ENCODE data around the gene WNT6.

The WNT6 gene

GRCh38 chr2:218822622-218823021 lies 37.0 kb upstream of the WNT6 start:
- H3K9me2 ChIP-seq (replicated peaks; ENCODE audit: control insufficient read depth, low read length), result no peaks in the 10 kb centered on the region
- no peaks in the 10 kb centered on the region; the same call in 1 of the 2 replicates for H3K27me3 ChIP-seq (ENCODE audit: control insufficient read depth, low read length)
- H4K20me1 ChIP-seq (ENCODE audit: control insufficient read depth, insufficient read depth, low read depth, low read length), result no peaks in the 10 kb centered on the region; the same call in 1 of the 2 replicates
- no peak for TF ChIP-seq CTCF (IDR thresholded peaks at IDR 0.05; ENCODE audit: low read depth, low read length, poor library complexity, severe bottlenecking)
- no peak for TF ChIP-seq EZH2phosphoT487 (IDR thresholded peaks at IDR 0.05; ENCODE audit: borderline replicate concordance, low read length)
- no peaks in the 10 kb centered on the region for H3K36me3 ChIP-seq (ENCODE audit: control insufficient read depth, low read length)
- no peaks in the 10 kb centered on the region for H3K79me2 ChIP-seq (ENCODE audit: control insufficient read depth, low read length)
- no peak overlapping the region for H3K27ac ChIP-seq (ENCODE audit: low read depth, low read length)
- H3F3A ChIP-seq (ENCODE audit: control insufficient read depth, insufficient read depth), result no peaks in the 10 kb centered on the region
- no peak overlapping the region for H3K4me2 ChIP-seq (ENCODE audit: low read length)
- H3K4me1 ChIP-seq (ENCODE audit: control insufficient read depth, low read length), result no peaks in the 10 kb centered on the region
- H3K9me3 ChIP-seq (ENCODE audit: control insufficient read depth, insufficient read depth, low read length), result no peaks in the 10 kb centered on the region
- H3K4me3 ChIP-seq (ENCODE audit: low read length), result no peak overlapping the region

GRCh38 chr2:218823196-218823855 lies 36.3 kb upstream of the WNT6 start:
- H3K4me2 ChIP-seq (ENCODE audit: low read length), result no peak overlapping the region

GRCh38 chr2:218824004-218824403 lies 35.6 kb upstream of the WNT6 start:
- Histone ChIP-seq H4K20me1 (ENCODE audit: control insufficient read depth, insufficient read depth, low read depth, low read length) (no peaks in the 10 kb centered on the region), H3K4me1 (ENCODE audit: control insufficient read depth, low read length) (no peaks in the 10 kb centered on the region), H3K9me3 (ENCODE audit: control insufficient read depth, insufficient read depth, low read length) (no peaks in the 10 kb centered on the region), H3K36me3 (ENCODE audit: control insufficient read depth, low read length) (no peaks in the 10 kb centered on the region), H3K79me2 (ENCODE audit: control insufficient read depth, low read length) (no peaks in the 10 kb centered on the region), H3K9me2 (replicated peaks; ENCODE audit: control insufficient read depth, low read length) (no peaks in the 10 kb centered on the region), H3K27ac (ENCODE audit: low read depth, low read length) (no peak overlapping the region), H3K27me3 (ENCODE audit: control insufficient read depth, low read length) (no peaks in the 10 kb centered on the region), H3K4me2 (ENCODE audit: low read length) (no peak overlapping the region), H3K4me3 (ENCODE audit: low read length) (no peak overlapping the region), H3F3A (ENCODE audit: control insufficient read depth, insufficient read depth) (no peaks in the 10 kb centered on the region)
- TF ChIP-seq EZH2phosphoT487 (IDR thresholded peaks at IDR 0.05; ENCODE audit: borderline replicate concordance, low read length) (no peak), CTCF (IDR thresholded peaks at IDR 0.05; ENCODE audit: low read depth, low read length, poor library complexity, severe bottlenecking) (no peak)

More at GRCh38 chr2:218823196-218823855, 36.3 kb upstream of the WNT6 start:
- no peaks in the 10 kb centered on the region for H3K9me3 ChIP-seq (ENCODE audit: control insufficient read depth, insufficient read depth, low read length)
- no peak overlapping the region for H3K27ac ChIP-seq (ENCODE audit: low read depth, low read length)
- H3K4me3 ChIP-seq (ENCODE audit: low read length), result no peak overlapping the region
- H3K9me2 ChIP-seq (replicated peaks; ENCODE audit: control insufficient read depth, low read length), result no peaks in the 10 kb centered on the region
- no peaks in the 10 kb centered on the region for H3K4me1 ChIP-seq (ENCODE audit: control insufficient read depth, low read length)
- H3F3A ChIP-seq (ENCODE audit: control insufficient read depth, insufficient read depth), result no peaks in the 10 kb centered on the region
- TF ChIP-seq CTCF (IDR thresholded peaks at IDR 0.05; ENCODE audit: low read depth, low read length, poor library complexity, severe bottlenecking) (no peak), EZH2phosphoT487 (IDR thresholded peaks at IDR 0.05; ENCODE audit: borderline replicate concordance, low read length) (no peak)
- no peaks in the 10 kb centered on the region for H3K27me3 ChIP-seq (ENCODE audit: control insufficient read depth, low read length)
- H4K20me1 ChIP-seq (ENCODE audit: control insufficient read depth, insufficient read depth, low read depth, low read length), result no peaks in the 10 kb centered on the region; the same call in 1 of the 2 replicates
- no peaks in the 10 kb centered on the region for H3K36me3 ChIP-seq (ENCODE audit: control insufficient read depth, low read length)
- H3K79me2 ChIP-seq (ENCODE audit: control insufficient read depth, low read length), result no peaks in the 10 kb centered on the region

All from DOHH2 (cell line).